Stimulated activated CD4-positive, alpha-beta T cell treated with anti-CD3 and anti-CD28 coated beads, Interleukin-1b, Interleukin-23, amount 100 ng/mL, for 48 hours (primary cell): ENCODE data around the gene CASP2.

Source experiments
- DNase-seq: peaks from one replicate; pipeline ENCODE4 v3.0.0-alpha.2; 2020

CASP2 gene

GRCh38 chr7:143299840-143300239 is 11.7 kb downstream of the CASP2 start:
- DNase-seq, result peak; percentile 59

- DNase-seq, result no peak
Measured at GRCh38 chr7:143300959-143301935, 13.1 kb downstream of the CASP2 start.

GRCh38 chr7:143303733-143304132 is 15.6 kb downstream of the CASP2 start:
- DNase-seq, result no peak

GRCh38 chr7:143304938-143305337 is 16.8 kb downstream of the CASP2 start:
- no peak for DNase-seq

- DNase-seq, result peak; percentile 72
Measured at GRCh38 chr7:143305423-143306070, 17.4 kb downstream of the CASP2 start.

GRCh38 chr7:143308632-143309031 is 20.5 kb downstream of the CASP2 start:
- no peak for DNase-seq

GRCh38 chr7:143314127-143314526 is 26.0 kb downstream of the CASP2 start:
- DNase-seq, result no peak

GRCh38 chr7:143315776-143316175 is 27.6 kb downstream of the CASP2 start, which contains the start of gene CLCN1:
Gene CLCN1, plus strand, starts transcription at chr7:143316111. Its CDS starts 102 bp downstream, at chr7:143316213.
- DNase-seq, result no peak

GRCh38 chr7:143316492-143316891 is 28.3 kb downstream of the CASP2 start:
- DNase-seq, result no peak

GRCh38 chr7:143318661-143319060 is 30.5 kb downstream of the CASP2 start:
- DNase-seq, result no peak

GRCh38 chr7:143320620-143321019 is 32.5 kb downstream of the CASP2 start:
- DNase-seq, result no peak

- no peak for DNase-seq
Measured at GRCh38 chr7:143321242-143321641, 33.1 kb downstream of the CASP2 start.

- no peak for DNase-seq
Measured at GRCh38 chr7:143321734-143322133, 33.6 kb downstream of the CASP2 start.

- DNase-seq, result no peak
Measured at GRCh38 chr7:143322760-143323633, 34.8 kb downstream of the CASP2 start.

GRCh38 chr7:143323653-143324052 is 35.5 kb downstream of the CASP2 start:
- no peak for DNase-seq

GRCh38 chr7:143325240-143325639 is 37.1 kb downstream of the CASP2 start:
- no peak for DNase-seq

- DNase-seq, result no peak
Measured at GRCh38 chr7:143327903-143328302, 39.8 kb downstream of the CASP2 start.

- DNase-seq, result no peak
Measured at GRCh38 chr7:143329471-143330170, 41.5 kb downstream of the CASP2 start.

- DNase-seq, result no peak
Measured at GRCh38 chr7:143331179-143331801, 43.1 kb downstream of the CASP2 start.

- DNase-seq, result no peak
Measured at GRCh38 chr7:143334244-143334643, 46.1 kb downstream of the CASP2 start.

GRCh38 chr7:143337216-143337615 is 49.1 kb downstream of the CASP2 start:
- no peak for DNase-seq

- DNase-seq, result no peak
Measured at GRCh38 chr7:143341842-143342241, 53.7 kb downstream of the CASP2 start.
